ENCODE measurements around the gene ZNF853.

The ZNF853 gene

DNA sequence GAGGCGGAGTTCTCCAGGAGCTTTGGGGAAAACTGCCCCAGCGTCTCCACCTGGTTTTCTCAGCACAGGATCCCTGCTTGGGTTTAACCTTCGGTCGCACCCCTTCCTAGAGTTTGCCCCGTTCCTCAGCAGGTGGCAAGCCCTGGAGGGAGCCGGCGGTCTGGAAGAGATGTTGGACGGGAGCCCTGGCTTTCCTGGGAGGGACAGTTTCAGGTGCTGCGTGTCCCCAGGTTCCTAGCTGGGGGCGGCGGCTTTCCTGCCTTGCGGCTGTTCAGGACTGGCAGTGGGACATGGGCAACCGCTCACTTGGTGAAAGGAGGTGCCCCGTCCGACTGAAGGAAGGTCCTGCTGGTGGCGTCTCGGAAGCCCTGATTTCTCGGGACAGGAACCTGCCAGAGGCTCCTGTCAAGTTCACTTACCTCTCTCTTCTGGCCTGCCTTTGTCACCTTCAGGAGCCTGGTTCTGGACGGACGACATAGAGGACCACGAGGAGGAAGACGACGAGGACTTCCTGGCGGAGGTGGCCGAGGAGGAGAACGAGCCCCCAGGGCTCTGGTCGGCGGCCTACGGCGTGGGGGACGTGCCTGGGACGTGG is 36.5 kb downstream of the ZNF853 start:
- no peak overlapping the region for H3K9ac ChIP-seq (ENCODE audit: low read depth in 1 of 2, low read length in 2 of 2)
- H3K4me3 ChIP-seq (ENCODE audit: low read depth in 1 of 2, low read length in 2 of 2), result no peak overlapping the region
- H3K4me1 ChIP-seq (ENCODE audit: control insufficient read depth in 1 of 2, insufficient read depth in 2 of 2, low read length in 2 of 2), result no peaks in the 10 kb centered on the region
- H3K27me3 ChIP-seq (ENCODE audit: control insufficient read depth in 1 of 2, insufficient read depth in 2 of 2, low read length in 2 of 2), result no peaks in the 10 kb centered on the region
- H3K36me3 ChIP-seq (ENCODE audit: control insufficient read depth in 1 of 2, insufficient read depth in 2 of 2, low read length in 2 of 2), result peaks cover 17 to 58% of the 10 kb centered on the region in 2 donors
- H3K27ac ChIP-seq (ENCODE audit: low read depth, low read length), result no peak overlapping the region
- H3K9me3 ChIP-seq (ENCODE audit: control insufficient read depth in 1 of 2, low read length in 2 of 2), result no peaks in the 10 kb centered on the region

DNA sequence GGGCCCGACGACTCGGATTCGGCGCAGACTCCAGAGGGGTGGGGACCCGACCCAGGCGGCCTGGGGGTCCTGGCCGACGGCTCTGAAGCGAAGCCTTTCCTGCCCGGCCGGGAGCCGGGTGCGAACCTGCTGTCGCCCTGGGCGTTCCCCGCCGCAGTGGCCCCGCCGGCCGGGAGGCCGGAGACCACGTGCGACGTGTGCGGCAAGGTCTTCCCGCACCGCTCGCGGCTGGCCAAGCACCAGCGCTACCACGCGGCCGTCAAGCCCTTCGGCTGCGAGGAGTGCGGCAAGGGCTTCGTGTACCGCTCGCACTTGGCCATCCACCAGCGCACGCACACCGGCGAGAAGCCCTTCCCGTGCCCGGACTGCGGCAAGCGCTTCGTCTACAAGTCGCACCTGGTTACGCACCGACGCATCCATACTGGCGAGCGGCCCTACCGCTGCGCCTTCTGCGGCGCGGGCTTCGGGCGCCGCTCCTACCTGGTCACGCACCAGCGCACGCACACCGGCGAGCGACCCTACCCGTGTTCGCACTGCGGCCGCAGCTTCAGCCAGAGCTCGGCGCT is 37.1 kb downstream of the ZNF853 start:
- H3K9me3 ChIP-seq (ENCODE audit: control insufficient read depth in 1 of 2, low read length in 2 of 2), result no peaks in the 10 kb centered on the region
- no peak overlapping the region for H3K9ac ChIP-seq (ENCODE audit: low read depth in 1 of 2, low read length in 2 of 2)
- no peaks in the 10 kb centered on the region for H3K4me1 ChIP-seq (ENCODE audit: control insufficient read depth in 1 of 2, insufficient read depth in 2 of 2, low read length in 2 of 2)
- no peaks in the 10 kb centered on the region for H3K27me3 ChIP-seq (ENCODE audit: control insufficient read depth in 1 of 2, insufficient read depth in 2 of 2, low read length in 2 of 2)
- H3K36me3 ChIP-seq (ENCODE audit: control insufficient read depth in 1 of 2, insufficient read depth in 2 of 2, low read length in 2 of 2), result peaks cover 12 to 52% of the 10 kb centered on the region in 2 donors
- H3K27ac ChIP-seq (ENCODE audit: low read depth, low read length), result no peak overlapping the region
- H3K4me3 ChIP-seq (ENCODE audit: low read depth in 1 of 2, low read length in 2 of 2), result no peak overlapping the region

- Histone ChIP-seq H3K36me3 (ENCODE audit: control insufficient read depth in 1 of 2, insufficient read depth in 2 of 2, low read length in 2 of 2) (peaks cover 12 to 49% of the 10 kb centered on the region in 2 donors), H3K4me1 (ENCODE audit: control insufficient read depth in 1 of 2, insufficient read depth in 2 of 2, low read length in 2 of 2) (no peaks in the 10 kb centered on the region), H3K27ac (ENCODE audit: low read depth, low read length) (no peak overlapping the region), H3K27me3 (ENCODE audit: control insufficient read depth in 1 of 2, insufficient read depth in 2 of 2, low read length in 2 of 2) (no peaks in the 10 kb centered on the region), H3K9ac (ENCODE audit: low read depth in 1 of 2, low read length in 2 of 2) (no peak overlapping the region), H3K9me3 (ENCODE audit: control insufficient read depth in 1 of 2, low read length in 2 of 2) (no peaks in the 10 kb centered on the region), H3K4me3 (ENCODE audit: low read depth in 1 of 2, low read length in 2 of 2) (no peak overlapping the region)
Measured at GRCh38 chr7:6653071-6654003, 37.9 kb downstream of the ZNF853 start.

DNA sequence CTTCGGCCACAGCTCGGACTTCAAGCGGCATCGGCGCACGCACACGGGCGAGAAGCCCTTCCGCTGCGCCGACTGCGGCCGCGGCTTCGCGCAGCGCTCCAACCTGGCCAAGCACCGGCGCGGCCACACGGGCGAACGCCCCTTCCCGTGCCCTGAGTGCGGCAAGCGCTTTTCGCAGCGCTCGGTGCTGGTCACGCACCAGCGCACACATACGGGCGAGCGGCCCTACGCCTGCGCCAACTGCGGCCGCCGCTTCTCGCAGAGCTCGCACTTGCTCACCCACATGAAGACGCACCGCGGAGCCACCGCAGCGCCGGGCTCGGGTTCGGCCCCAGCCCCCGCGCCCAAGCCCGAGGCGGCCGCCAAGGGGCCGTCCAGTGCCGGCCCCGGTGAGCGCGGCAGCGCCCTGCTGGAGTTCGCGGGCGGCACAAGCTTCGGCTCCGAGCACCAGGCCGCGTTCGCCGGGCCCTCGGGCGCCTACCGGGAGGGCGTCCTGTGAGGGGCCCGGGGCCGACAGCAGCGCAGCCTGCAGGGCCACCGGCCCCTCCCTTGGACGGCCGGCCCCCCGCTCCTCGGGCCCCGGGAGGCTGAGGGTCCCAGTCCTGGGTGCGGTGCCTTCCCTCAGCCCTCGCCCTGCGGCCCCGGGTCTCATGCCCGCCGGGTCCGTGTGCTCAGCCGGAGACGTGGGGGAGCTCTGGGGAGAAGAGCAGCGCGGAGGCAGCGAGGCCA is 38.9 kb downstream of the ZNF853 start:
- no peak overlapping the region for H3K4me3 ChIP-seq (ENCODE audit: low read depth in 1 of 2, low read length in 2 of 2)
- peaks cover 0 to 8% of the 10 kb centered on the region in 2 donors for H3K27me3 ChIP-seq (ENCODE audit: control insufficient read depth in 1 of 2, insufficient read depth in 2 of 2, low read length in 2 of 2)
- no peak overlapping the region for H3K9ac ChIP-seq (ENCODE audit: low read depth in 1 of 2, low read length in 2 of 2)
- H3K36me3 ChIP-seq (ENCODE audit: control insufficient read depth in 1 of 2, insufficient read depth in 2 of 2, low read length in 2 of 2), result peaks cover 12 to 40% of the 10 kb centered on the region in 2 donors
- H3K27ac ChIP-seq (ENCODE audit: low read depth, low read length), result no peak overlapping the region
- H3K9me3 ChIP-seq (ENCODE audit: control insufficient read depth in 1 of 2, low read length in 2 of 2), result no peaks in the 10 kb centered on the region
- H3K4me1 ChIP-seq (ENCODE audit: control insufficient read depth in 1 of 2, insufficient read depth in 2 of 2, low read length in 2 of 2), result peaks cover 0 to 2% of the 10 kb centered on the region in 2 donors

- Histone ChIP-seq H3K4me1 (ENCODE audit: control insufficient read depth in 1 of 2, insufficient read depth in 2 of 2, low read length in 2 of 2) (peaks cover 0 to 4% of the 10 kb centered on the region in 2 donors), H3K27me3 (ENCODE audit: control insufficient read depth in 1 of 2, insufficient read depth in 2 of 2, low read length in 2 of 2) (peaks cover 0 to 10% of the 10 kb centered on the region in 2 donors), H3K9me3 (ENCODE audit: control insufficient read depth in 1 of 2, low read length in 2 of 2) (no peaks in the 10 kb centered on the region), H3K36me3 (ENCODE audit: control insufficient read depth in 1 of 2, insufficient read depth in 2 of 2, low read length in 2 of 2) (peaks cover 12 to 32% of the 10 kb centered on the region in 2 donors), H3K4me3 (ENCODE audit: low read depth in 1 of 2, low read length in 2 of 2) (no peak overlapping the region), H3K27ac (ENCODE audit: low read depth, low read length) (no peak overlapping the region), H3K9ac (ENCODE audit: low read depth in 1 of 2, low read length in 2 of 2) (no peak overlapping the region)
Measured at GRCh38 chr7:6654842-6655610, 39.6 kb downstream of the ZNF853 start.

DNA sequence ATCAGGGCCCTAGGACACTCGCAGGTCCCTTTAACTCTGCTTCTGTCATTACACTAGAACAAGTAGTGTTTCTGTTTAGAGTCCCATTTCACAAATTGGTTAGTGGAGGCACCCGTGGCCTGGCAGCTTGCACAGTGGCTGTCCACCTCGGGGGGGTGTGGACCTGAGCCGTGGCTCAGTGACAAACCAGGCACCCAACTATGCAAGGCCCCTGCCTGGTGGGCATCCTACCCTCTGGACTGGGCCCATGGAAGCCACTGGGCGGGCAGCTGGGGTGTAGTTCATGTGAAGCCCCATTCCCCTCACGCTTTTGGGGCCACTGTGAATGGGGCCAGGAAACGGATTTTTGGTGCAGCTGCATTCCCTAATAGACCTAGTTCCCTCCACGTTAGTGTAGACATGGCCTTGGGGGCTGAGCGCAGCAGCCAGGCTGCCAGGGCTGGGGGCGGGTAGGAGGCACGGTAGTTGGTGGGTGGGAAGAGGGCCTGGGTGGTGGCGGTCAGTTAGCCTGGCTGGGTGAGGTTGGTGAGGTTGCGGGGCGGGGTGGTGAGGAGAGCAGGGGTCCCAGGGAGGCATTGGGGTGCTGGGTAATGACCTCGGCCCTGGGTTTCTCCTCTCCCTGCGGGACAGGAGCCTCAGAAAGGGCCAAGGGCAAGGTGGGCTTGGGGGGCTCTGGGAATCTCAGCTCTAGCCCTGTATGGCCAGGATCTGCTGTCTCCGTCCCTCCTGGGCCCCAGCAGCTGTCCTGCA is 40.4 kb downstream of the ZNF853 start:
- Histone ChIP-seq H3K36me3 (ENCODE audit: control insufficient read depth in 1 of 2, insufficient read depth in 2 of 2, low read length in 2 of 2) (peaks cover 6 to 24% of the 10 kb centered on the region in 2 donors), H3K9ac (ENCODE audit: low read depth in 1 of 2, low read length in 2 of 2) (no peak overlapping the region), H3K27me3 (ENCODE audit: control insufficient read depth in 1 of 2, insufficient read depth in 2 of 2, low read length in 2 of 2) (peaks cover 0 to 10% of the 10 kb centered on the region in 2 donors), H3K27ac (ENCODE audit: low read depth, low read length) (no peak overlapping the region), H3K4me3 (ENCODE audit: low read depth in 1 of 2, low read length in 2 of 2) (no peak overlapping the region), H3K4me1 (ENCODE audit: control insufficient read depth in 1 of 2, insufficient read depth in 2 of 2, low read length in 2 of 2) (peaks cover 0 to 4% of the 10 kb centered on the region in 2 donors), H3K9me3 (ENCODE audit: control insufficient read depth in 1 of 2, low read length in 2 of 2) (no peaks in the 10 kb centered on the region)

DNA sequence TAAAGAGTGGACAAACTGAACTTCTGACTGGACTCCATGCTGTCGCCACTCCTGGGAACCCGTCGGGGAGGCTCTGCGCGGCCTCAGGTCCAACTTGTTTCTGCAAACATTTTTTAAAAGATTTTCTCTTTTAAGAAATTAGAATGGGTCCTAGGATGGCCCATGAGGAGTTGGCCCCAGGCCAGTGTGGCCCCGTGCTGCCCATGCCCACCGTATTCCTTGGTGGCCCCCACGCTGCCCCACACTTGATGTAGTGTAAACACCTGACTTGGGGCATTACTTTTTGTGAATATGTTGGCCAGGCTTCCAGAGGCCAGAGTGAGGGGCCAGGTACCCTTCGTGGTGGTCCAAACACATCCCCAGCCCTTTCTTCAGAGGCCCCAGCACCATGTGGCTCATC is 41.0 kb downstream of the ZNF853 start:
- Histone ChIP-seq H3K36me3 (ENCODE audit: control insufficient read depth in 1 of 2, insufficient read depth in 2 of 2, low read length in 2 of 2) (peaks cover 3 to 22% of the 10 kb centered on the region in 2 donors), H3K4me1 (ENCODE audit: control insufficient read depth in 1 of 2, insufficient read depth in 2 of 2, low read length in 2 of 2) (peaks cover 0 to 4% of the 10 kb centered on the region in 2 donors), H3K9me3 (ENCODE audit: control insufficient read depth in 1 of 2, low read length in 2 of 2) (no peaks in the 10 kb centered on the region), H3K9ac (ENCODE audit: low read depth in 1 of 2, low read length in 2 of 2) (no peak overlapping the region), H3K4me3 (ENCODE audit: low read depth in 1 of 2, low read length in 2 of 2) (no peak overlapping the region), H3K27me3 (ENCODE audit: control insufficient read depth in 1 of 2, insufficient read depth in 2 of 2, low read length in 2 of 2) (peaks cover 0 to 10% of the 10 kb centered on the region in 2 donors), H3K27ac (ENCODE audit: low read depth, low read length) (no peak overlapping the region)

DNA sequence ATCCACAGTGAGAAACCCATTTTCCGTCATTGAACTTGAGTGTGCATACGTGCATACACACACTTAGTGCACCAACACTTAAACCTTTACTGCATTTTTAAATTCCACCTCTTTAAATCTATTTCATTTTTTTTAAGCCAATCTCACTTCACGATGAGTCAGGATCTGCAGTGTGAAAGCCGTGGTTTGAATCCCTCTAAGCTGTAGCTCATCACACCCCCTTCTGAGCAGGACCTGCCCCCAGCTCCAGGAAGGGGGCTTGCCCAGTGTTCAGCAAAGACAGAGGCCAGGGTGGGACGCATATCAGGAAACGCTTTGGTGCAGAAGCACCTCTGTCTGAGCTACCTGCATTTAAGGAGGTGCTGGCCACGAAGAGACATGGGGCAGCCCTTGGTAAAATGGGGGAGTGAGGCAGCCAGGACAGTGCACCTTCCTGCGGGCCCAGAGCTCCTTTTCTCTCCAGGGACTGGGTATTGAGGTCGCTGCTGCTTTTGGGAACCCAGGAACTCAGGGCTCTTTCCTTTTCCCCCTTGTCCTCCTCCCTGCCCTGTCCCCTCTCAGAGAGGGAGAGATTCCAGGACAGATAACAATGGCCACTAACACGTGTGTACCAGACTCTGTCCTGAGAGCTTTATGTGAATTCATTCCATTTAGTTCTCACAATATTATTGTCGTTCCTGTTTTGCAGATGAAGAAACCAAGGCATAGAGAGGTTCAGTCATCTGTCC is 43.4 kb downstream of the ZNF853 start:
- peaks cover 0 to 4% of the 10 kb centered on the region in 2 donors for H3K4me1 ChIP-seq (ENCODE audit: control insufficient read depth in 1 of 2, insufficient read depth in 2 of 2, low read length in 2 of 2)
- peaks cover 0 to 9% of the 10 kb centered on the region in 2 donors for H3K36me3 ChIP-seq (ENCODE audit: control insufficient read depth in 1 of 2, insufficient read depth in 2 of 2, low read length in 2 of 2)
- H3K9ac ChIP-seq (ENCODE audit: low read depth in 1 of 2, low read length in 2 of 2), result no peak overlapping the region
- no peak overlapping the region for H3K27ac ChIP-seq (ENCODE audit: low read depth, low read length)
- H3K4me3 ChIP-seq (ENCODE audit: low read depth in 1 of 2, low read length in 2 of 2), result no peak overlapping the region
- no peaks in the 10 kb centered on the region for H3K9me3 ChIP-seq (ENCODE audit: control insufficient read depth in 1 of 2, low read length in 2 of 2)
- peaks cover 0 to 10% of the 10 kb centered on the region in 2 donors for H3K27me3 ChIP-seq (ENCODE audit: control insufficient read depth in 1 of 2, insufficient read depth in 2 of 2, low read length in 2 of 2)
